Neural cell (in vitro differentiated cells): Measurements from ENCODE around the gene TBKBP1. TPM values are rescaled to one million over a fixed set of nuclear protein-coding genes. Genes with fewer than 3 reads are reported as not detected.

ENCODE experiments used
- H2AFZ ChIP-seq: fragments of 200-600, 300-800 bp; sonication (generic), shearing (Covaris generic); 2 replicates; pipeline ENCODE4 v1.6.0; 2014; ENCODE audit warnings: low read depth, mild to moderate bottlenecking, antibody characterized with exemption, low read length, moderate library complexity
- H3F3A ChIP-seq: fragments of 200-600 bp; shearing (Covaris generic); 2 replicates; pipeline ENCODE4 v1.6.1; 2016; ENCODE audit warnings: mild to moderate bottlenecking, moderate library complexity, mixed read lengths, antibody characterized with exemption, low read length; ENCODE audit not compliant: insufficient read depth, poor library complexity, severe bottlenecking
- H3K27ac ChIP-seq: fragments of 200-600, 300-800 bp; sonication (generic), shearing (Covaris generic); 2 replicates; pipeline ENCODE4 v1.5.1; 2014; ENCODE audit warnings: mild to moderate bottlenecking, low read length, moderate library complexity
- H3K27me3 ChIP-seq: fragments of 300-800, 200-600 bp; sonication (generic), shearing (Covaris generic); 2 replicates; pipeline ENCODE4 v1.6.0; 2014; ENCODE audit warnings: mild to moderate bottlenecking, low read depth, low read length, moderate library complexity; ENCODE audit not compliant: insufficient read depth
- H3K36me3 ChIP-seq: fragments of 300-800, 200-600 bp; sonication (generic), shearing (Covaris generic); 2 replicates; pipeline ENCODE4 v1.5.1; 2014; ENCODE audit warnings: mild to moderate bottlenecking, antibody characterized with exemption, low read length, moderate library complexity; ENCODE audit not compliant: insufficient read depth
- H3K4me2 ChIP-seq: fragments of 300-800, 200-600 bp; sonication (generic), shearing (Covaris generic); 2 replicates; pipeline ENCODE4 v1.6.0; 2014; ENCODE audit warnings: mild to moderate bottlenecking, low read length
- H3K4me3 ChIP-seq: fragments of 300-800, 200-600 bp; sonication (generic), shearing (Covaris generic); 2 replicates; pipeline ENCODE4 v1.5.1; 2014; ENCODE audit warnings: mild to moderate bottlenecking, low read length, moderate library complexity
- H3K79me2 ChIP-seq: fragments of 200-600 bp; shearing (Covaris generic); replicated peaks from 2 replicates; pipeline ENCODE4 v1.6.0; 2014; ENCODE audit warnings: mild to moderate bottlenecking, low read length, moderate library complexity; ENCODE audit not compliant: insufficient read depth
- H3K9ac ChIP-seq: fragments of 300-800, 200-600 bp; sonication (generic), shearing (Covaris generic); 2 replicates; pipeline ENCODE4 v1.6.1; 2016; ENCODE audit warnings: mild to moderate bottlenecking, low read length, mixed read lengths
- H3K9me2 ChIP-seq: fragments of 200-600 bp; shearing (Covaris generic); 2 replicates; pipeline ENCODE4 v1.6.1; 2016; ENCODE audit warnings: mild to moderate bottlenecking, low read length, mixed read lengths; ENCODE audit not compliant: insufficient read depth
- H3K9me3 ChIP-seq: fragments of 200-600, 300-800 bp; sonication (generic), shearing (Covaris generic); 2 replicates; pipeline ENCODE4 v1.6.1; 2016; ENCODE audit warnings: mild to moderate bottlenecking, mixed run types, low read length, moderate library complexity, mixed read lengths
- H4K20me1 ChIP-seq: fragments of 200-600 bp; shearing (Covaris generic); 2 replicates; pipeline ENCODE4 v1.6.1; 2016; ENCODE audit warnings: mild to moderate bottlenecking, mixed run types; ENCODE audit not compliant: insufficient read depth
- CTCF ChIP-seq: fragments of 450-650 bp; IDR thresholded peaks from 2 replicates; pipeline ENCODE4 v1.5.1; 2014; ENCODE audit warnings: antibody characterized with exemption, mild to moderate bottlenecking, moderate library complexity; ENCODE audit not compliant: poor library complexity, severe bottlenecking
- EP300 ChIP-seq: fragments of 450-650 bp; conservative IDR thresholded peaks from 2 replicates; pipeline ENCODE4 v1.6.1; 2014; ENCODE audit warnings: antibody characterized with exemption, mild to moderate bottlenecking, moderate library complexity; ENCODE audit not compliant: poor library complexity, severe bottlenecking
- EZH2 ChIP-seq: fragments of 200-600, 300-800 bp; shearing (Covaris generic), sonication (generic); IDR thresholded peaks from 2 replicates; pipeline ENCODE4 v1.6.1; 2014; ENCODE audit warnings: antibody characterized with exemption, low read length, borderline replicate concordance, mild to moderate bottlenecking; ENCODE audit not compliant: insufficient read depth, poor library complexity, severe bottlenecking
- MXI1 ChIP-seq: fragments of 450-650 bp; conservative IDR thresholded peaks from 2 replicates; pipeline ENCODE4 v1.6.1; 2014; ENCODE audit warnings: antibody characterized with exemption, mild to moderate bottlenecking; ENCODE audit not compliant: poor library complexity, severe bottlenecking
- POLR2AphosphoS5 ChIP-seq: IDR thresholded peaks from 2 replicates; pipeline ENCODE4 v1.6.1; 2012
- RAD21 ChIP-seq: fragments of 450-650 bp; conservative IDR thresholded peaks from 2 replicates; pipeline ENCODE4 v1.6.1; 2014; ENCODE audit warnings: antibody characterized with exemption, mild to moderate bottlenecking, moderate library complexity
- SMC3 ChIP-seq: fragments of 450-650 bp; conservative IDR thresholded peaks from 2 replicates; pipeline ENCODE4 v1.6.1; 2014; ENCODE audit warnings: antibody characterized with exemption, mild to moderate bottlenecking, moderate library complexity; ENCODE audit not compliant: poor library complexity
- TAF1 ChIP-seq: IDR thresholded peaks from 2 replicates; pipeline ENCODE4 v1.6.1; 2012; ENCODE audit warnings: low read depth
- polyA plus RNA-seq: library from polyadenylated mRNA; depleted of rRNA; stranded (reverse); fragments of >200 nt; gene quantifications from 2 replicates; pipeline ENCODE4 v1.2.3, GENCODE V29; 2014
- TF ChIP-seq, protein P1 (sequence below): IDR thresholded peaks from 2 replicates; pipeline ENCODE4 v1.6.1; 2012; ENCODE audit warnings: borderline replicate concordance

The TBKBP1 gene
- polyA plus RNA-seq, 1 donor from 2014 or later: 25.4 TPM

DNA sequence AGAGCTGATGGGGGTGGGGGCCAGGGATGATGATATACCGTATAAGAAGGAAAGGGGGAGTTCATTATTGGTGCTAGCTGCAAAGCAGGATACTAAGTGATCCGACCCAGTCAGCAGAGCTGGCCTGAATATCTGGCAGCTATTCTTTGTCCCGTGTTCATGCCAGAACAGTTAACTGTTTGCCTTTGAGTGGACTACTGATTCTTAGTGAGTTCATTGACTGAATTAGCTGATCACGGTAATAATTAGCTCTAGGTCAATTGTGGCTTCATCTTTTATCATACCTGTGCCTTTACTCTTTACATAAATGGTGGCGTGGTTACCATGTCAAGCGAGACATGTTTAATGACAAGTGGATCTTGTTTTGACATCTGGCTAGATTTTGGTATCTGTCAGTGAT, 39.0 kb upstream of the TBKBP1 start:
- Histone ChIP-seq H3K36me3 (peaks cover 5% of the 10 kb centered on the region), H3K4me2 (no peak overlapping the region)

GRCh38 chr17:47660064-47660492, 33.9 kb upstream of the TBKBP1 start:
- Histone ChIP-seq H3K9me2 (no peaks in the 10 kb centered on the region), H3K27ac (no peak overlapping the region), H3K79me2 (peaks cover 6% of the 10 kb centered on the region), H3K4me3 (no peak overlapping the region), H4K20me1 (no peaks in the 10 kb centered on the region), H3K36me3 (peaks cover 5% of the 10 kb centered on the region), H3K9me3 (no peaks in the 10 kb centered on the region), H2AFZ (no peak overlapping the region), H3F3A (no peaks in the 10 kb centered on the region), H3K27me3 (no peaks in the 10 kb centered on the region), H3K4me2 (no peak overlapping the region), H3K9ac (no peak overlapping the region)
- no peak for TF ChIP-seq CTCF
- no peak for TF ChIP-seq RAD21
- no peak for TF ChIP-seq TAF1
- TF ChIP-seq, protein P1, sequence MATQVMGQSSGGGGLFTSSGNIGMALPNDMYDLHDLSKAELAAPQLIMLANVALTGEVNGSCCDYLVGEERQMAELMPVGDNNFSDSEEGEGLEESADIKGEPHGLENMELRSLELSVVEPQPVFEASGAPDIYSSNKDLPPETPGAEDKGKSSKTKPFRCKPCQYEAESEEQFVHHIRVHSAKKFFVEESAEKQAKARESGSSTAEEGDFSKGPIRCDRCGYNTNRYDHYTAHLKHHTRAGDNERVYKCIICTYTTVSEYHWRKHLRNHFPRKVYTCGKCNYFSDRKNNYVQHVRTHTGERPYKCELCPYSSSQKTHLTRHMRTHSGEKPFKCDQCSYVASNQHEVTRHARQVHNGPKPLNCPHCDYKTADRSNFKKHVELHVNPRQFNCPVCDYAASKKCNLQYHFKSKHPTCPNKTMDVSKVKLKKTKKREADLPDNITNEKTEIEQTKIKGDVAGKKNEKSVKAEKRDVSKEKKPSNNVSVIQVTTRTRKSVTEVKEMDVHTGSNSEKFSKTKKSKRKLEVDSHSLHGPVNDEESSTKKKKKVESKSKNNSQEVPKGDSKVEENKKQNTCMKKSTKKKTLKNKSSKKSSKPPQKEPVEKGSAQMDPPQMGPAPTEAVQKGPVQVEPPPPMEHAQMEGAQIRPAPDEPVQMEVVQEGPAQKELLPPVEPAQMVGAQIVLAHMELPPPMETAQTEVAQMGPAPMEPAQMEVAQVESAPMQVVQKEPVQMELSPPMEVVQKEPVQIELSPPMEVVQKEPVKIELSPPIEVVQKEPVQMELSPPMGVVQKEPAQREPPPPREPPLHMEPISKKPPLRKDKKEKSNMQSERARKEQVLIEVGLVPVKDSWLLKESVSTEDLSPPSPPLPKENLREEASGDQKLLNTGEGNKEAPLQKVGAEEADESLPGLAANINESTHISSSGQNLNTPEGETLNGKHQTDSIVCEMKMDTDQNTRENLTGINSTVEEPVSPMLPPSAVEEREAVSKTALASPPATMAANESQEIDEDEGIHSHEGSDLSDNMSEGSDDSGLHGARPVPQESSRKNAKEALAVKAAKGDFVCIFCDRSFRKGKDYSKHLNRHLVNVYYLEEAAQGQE: no peak
- TF ChIP-seq POLR2AphosphoS5: no peak

More for the DNA sequence above, 39.0 kb upstream of the TBKBP1 start:
- Histone ChIP-seq H3F3A (no peaks in the 10 kb centered on the region), H3K27ac (no peak overlapping the region), H3K9me3 (no peaks in the 10 kb centered on the region), H3K27me3 (no peaks in the 10 kb centered on the region), H3K4me3 (no peak overlapping the region), H3K79me2 (peaks cover 50% of the 10 kb centered on the region), H2AFZ (no peak overlapping the region), H3K9me2 (no peaks in the 10 kb centered on the region), H4K20me1 (no peaks in the 10 kb centered on the region), H3K9ac (no peak overlapping the region)
- TF ChIP-seq SMC3: no peak
- TF ChIP-seq MXI1: no peak
- no peak for TF ChIP-seq EZH2
- TF ChIP-seq CTCF: no peak
- no peak for TF ChIP-seq RAD21
- no peak for TF ChIP-seq POLR2AphosphoS5
- TF ChIP-seq, protein P1: no peak
- no peak for TF ChIP-seq TAF1
- no peak for TF ChIP-seq EP300
